COLO668 (cell line): ENCODE results near the gene MAP4K4.

ENCODE experiments used
- DNase-seq: peaks from one replicate; lab custom pipeline; 2025; ENCODE audit not compliant: unreplicated experiment; lab: John Stamatoyannopoulos, UW

Gene MAP4K4

DNA sequence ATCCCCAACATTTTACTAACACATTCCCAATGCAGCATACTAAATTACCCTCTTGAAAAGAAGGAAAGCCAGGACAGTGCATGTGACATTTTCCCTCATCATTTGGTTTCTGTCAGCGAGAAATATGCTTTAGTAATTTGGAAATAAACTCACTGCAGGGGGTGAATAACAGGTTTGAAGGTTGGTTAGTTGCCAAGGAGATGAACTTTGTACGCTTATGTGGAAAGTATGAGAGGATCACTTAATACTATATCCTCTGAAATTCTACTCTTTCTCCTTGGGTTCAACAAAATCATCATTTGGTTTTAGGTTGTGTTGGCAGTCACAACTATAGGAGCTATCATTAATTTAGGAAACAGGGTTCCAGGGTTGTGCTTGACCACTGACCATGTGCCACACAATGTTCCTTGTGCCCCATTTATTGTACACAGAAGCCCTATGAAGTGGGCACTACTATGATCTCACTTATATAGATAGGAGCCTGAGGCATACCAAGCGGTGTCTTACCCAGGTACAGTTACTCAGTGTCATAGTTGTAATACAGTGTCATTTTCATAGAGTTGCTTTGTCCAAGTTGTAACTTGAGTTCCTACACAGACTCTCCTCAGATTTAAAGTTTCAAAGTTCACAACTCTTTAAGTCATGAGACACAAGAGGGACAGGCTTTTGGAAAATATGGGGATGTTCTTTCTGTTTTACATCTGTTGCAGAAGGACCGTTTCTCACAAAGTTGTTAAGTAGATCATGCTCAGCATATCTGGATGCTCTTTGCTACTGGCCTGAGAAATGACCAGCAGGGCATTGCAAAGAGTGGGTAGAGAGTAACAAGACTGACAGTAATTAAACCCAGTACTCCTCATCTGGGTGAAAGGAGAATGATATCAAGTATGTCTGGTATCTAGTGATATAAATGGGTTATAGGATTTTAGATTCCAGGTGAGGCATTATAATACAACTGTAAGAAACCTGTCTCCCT, 91.8 kb downstream of the MAP4K4 start:
- no peak for DNase-seq

DNA sequence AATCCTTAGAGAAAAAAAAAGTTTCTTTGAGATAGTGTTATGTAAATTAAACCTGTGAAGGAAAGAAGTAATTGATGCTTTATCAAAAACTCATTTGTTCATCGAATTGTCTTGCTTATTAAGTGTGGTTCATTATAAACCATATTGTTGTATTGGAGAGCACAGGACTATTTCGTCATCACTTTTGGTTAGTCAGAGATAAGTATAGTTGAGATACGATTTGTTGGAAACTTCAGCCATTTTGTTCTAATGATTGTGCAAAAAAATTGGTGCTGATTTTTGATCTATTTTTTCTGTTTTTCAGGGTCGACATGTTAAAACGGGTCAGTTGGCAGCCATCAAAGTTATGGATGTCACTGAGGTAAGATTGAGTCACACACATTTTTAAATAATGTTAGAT, 92.9 kb downstream of the MAP4K4 start:
- DNase-seq, result no peak

DNA sequence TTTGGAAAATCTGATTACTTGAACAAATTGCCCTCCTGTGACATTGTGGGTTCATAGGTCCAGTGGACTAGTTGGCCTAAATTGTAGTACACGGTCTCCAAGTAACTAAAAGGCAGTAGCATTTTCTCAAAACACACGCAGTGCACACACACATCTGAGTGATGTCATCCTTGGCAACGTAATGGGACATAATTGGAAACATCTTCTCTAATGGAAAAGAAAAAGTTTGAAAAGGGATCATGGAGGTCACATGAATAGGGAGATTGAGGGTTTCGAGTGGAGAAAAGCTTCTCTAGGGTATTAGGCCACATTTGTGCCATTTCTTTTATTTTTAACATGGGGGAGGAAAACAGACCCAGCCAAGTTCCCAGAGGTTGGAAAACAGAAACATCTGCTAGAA, 93.3 kb downstream of the MAP4K4 start:
- no peak for DNase-seq

DNA sequence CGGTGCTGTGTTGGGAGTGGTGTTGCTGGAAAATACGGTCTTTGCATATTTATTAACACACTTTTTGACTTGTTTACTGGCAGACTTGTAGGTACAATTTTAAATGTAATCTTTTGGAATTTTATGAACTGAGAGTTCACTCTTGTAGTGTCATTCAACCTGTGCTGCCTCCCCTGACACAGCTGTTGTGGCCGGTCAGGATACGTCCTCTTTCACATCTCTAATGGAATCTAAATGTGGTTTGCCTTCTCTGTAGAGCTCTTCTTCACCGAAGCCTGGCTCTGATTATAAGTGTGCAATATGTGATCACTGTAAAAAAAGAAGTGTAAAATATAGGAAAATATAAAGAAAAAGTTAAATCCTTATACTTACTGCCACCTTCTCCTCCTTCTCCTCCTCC, 94.7 kb downstream of the MAP4K4 start:
- no peak for DNase-seq

DNA sequence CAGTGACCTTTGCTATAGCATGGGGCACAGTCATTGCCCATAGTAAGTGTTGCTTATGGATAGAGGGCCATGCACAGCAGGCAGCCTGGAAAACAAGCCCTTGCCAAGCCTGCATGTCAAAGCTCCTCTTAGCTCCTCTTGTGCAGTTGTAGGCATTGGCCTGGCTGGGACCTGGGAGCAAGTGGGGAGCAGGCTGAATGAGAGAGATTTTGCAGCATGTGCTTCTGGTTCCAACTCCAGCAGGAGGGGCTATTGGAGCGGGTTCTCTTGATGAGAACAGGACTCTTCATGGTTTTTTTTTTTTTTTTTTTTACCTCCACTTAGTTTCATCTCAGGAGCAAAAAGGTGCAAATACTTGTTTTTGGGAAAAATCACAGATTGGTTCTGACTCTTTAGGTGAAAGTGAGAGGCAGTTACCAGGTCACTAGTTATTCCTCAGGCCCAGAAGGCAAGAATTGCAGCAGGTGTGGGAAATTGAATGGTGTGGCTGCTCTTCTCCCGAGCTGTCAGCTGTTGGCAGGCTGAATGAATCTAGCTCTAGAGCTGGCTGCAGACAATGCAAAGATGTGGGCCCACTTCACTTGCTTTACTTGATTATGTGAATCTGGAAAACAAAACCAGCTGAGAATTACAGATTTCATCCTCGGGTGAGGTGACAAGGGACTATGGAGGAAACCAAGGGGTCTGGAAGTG, 95.9 kb downstream of the MAP4K4 start:
- DNase-seq, result no peak

- DNase-seq, result no peak
These were observed 96.6 kb downstream of the MAP4K4 start for GRCh38 chr2:101794141-101794540.

- DNase-seq, result no peak
These were observed 97.5 kb downstream of the MAP4K4 start for GRCh38 chr2:101795033-101795432.

DNA sequence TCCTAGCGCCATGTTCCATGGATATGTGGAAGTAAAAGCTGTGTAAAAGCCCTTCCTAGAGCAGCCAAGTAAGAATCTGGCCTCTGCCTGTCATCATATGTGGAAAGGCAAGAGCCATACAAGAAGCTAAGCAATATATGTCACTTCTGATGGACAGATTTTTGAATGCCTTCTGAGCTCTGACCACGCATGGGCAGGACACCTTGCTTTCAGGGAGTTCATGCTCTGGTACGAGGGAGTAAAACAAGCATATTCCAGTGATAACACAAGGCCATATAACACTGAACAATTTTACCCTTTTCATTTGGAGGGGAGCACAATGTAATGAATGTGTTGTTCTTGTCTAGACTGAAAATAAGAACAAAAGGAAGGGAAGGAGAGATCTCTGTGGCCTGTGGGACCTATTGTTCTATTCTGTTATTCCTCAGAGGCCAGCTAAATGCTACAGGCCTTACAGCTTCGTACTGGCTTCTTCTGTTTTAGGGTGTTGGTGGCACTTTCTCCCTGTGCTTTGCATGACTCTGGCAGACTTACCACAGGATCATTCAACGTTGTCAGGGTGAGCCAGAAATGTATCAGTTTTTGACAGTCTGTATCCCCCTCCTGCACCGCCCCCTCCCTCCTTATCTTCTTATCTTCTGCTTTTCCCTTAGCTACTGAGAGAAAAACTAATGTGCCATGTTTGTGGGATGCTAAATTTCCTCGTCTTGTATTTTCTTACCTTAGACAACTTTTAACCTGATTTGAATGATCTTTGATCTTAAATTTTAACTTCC, 99.5 kb downstream of the MAP4K4 start:
- no peak for DNase-seq

DNA sequence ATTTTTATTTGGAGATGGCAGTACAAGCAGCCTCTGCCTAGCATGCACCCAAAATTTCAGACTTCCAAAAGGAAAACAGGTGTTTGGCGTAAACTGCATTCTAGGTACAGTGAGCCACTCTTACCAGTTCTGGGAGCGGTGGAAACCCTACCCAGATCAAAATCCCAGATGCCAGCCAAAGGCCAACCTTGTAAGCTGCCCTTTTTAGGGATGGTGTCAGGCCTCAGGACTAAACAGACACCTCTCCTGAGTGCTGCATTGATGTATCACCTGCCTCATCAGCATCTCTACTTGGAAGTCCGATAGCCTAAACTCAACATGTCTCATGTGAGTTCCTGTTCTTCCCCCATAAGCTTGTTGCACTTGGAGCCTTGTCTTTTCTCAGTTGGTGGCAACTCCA, 104.0 kb downstream of the MAP4K4 start:
- DNase-seq, result no peak

DNA sequence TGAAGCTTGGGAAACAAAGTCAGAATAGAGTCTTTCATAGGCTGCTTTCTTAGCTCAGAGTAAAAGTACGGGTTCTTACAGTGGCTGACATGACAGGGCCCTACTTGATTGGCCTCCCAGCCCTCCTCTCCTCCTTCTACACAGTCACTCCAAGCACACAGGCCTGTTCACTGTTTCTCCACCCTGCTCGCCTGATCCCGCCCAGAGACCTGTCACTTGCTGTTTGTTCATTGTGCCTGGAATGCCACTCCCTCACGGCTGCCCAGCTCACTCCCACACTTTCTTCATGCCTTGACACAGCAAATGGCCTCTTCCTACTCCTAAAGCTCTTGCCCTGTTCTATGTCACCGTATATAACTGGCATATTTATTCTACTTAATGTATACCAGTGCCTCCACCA, 104.8 kb downstream of the MAP4K4 start:
- no peak for DNase-seq

DNA sequence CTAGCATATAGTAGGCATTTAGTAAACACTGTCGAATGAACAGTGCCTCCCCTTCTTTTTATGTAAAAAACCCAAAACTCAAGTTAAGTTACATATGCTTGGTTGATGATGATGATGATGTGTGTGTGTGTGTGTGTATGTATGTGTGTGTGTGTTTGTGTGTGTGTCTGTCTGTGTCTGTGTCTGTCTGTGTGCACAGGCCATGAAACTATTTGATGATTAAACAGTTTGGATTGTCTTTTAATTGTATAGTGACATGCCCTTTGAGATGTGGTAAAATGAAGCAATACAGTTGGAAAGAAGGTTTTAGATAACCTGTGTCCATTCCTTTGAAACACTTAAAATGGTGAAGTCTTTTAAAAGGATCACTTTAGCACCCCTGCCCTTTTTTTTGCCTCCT, 105.6 kb downstream of the MAP4K4 start:
- no peak for DNase-seq

DNA sequence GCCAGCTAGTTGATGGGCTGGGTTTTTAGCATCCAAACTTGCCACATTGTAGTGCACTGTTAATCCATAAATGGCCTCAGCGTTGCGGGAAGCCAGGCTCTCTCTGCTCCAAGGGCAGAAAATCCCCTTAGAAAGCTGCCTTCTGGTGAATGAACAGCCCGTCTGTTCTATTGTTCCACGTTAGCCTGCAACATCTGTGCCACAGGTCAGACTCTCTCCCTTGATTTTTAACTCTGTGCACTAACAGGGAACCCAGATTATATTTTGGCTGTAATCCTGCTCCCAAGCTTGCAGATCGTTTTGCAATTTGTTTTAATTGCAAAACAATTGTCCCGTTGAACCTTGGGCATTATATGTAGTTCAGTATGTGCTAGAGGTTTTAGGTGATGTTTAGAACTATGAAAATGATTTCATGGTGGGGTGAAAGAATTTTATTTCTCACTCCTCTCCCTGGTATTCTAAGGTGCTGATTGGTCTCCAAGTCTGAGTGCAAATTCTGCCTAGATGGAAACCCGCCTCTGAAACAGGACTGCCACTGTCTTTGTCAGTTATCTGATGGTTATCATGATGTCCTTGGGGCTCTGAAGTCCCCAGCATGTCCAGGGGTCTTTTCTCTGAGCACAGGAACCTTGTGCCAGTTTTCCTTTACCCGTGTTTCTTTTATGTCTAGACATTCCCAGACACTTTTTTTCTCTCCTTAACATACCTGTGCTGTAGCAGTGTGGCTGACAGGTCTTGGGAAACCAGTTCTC, 106.6 kb downstream of the MAP4K4 start:
- no peak for DNase-seq

DNA sequence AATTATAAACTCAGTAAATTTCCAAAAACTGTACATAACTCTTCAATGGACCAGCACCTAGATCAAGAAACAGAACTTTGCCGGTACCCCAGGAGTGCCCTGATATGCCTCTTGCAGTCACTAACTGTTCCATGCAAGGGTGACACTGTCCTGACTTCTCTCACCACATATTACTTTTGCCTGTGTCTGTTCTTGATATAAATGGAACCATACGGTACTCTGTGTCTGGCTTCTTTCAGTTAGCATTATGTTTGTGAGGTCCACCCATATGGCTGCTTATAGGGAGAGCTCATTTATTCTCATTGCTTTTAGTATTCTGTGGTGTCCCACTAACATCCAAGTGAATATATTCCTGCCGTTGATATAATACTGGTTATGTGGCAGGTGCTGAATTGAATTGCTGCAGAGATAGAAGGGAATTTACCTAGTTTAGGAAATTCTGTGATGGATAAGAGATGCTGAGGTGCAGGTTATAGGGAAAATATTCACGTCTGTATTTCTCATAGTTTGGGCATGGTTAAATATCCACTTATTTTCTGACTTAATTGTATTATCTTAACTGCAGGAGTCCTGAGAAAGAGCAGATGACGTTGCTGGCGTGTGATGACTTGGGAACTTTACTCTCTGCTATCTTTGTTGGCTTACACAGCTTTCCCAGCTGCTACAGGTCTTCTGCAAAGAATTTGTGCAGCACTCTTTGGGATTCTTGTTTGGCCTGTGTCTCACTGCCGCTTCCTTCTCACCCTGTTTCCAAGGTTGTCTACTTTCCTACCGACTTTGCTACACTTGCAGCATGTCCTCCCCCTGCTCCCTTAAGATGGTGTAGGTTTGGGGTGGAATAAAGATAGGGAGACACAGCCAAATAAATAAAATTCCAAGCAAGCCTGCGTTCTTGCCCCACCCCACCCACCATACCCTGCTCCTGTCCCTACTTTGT, 107.9 kb downstream of the MAP4K4 start:
- no peak for DNase-seq

- DNase-seq, result no peak
These were observed 108.6 kb downstream of the MAP4K4 start for GRCh38 chr2:101806123-101806522.

- no peak for DNase-seq
These were observed 109.2 kb downstream of the MAP4K4 start for GRCh38 chr2:101806701-101807100.

DNA sequence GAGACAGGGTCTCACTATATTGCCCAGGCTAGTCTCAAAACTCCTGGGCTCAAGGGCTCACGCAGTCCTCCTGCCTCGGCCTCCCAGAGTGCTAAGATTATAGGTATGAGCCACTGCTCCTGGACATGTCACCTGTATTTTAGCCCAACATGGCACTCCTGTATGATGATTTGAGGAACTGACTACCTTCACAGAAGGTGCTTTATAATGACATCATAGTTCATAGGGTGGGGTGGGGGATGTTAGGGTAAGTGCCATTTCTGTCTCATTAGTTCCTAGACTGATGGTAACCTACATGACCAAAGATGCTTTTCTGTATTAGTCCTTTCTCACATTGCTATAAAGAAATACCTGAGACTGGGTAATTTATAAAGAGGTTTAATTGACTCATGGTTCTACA, 109.7 kb downstream of the MAP4K4 start:
- DNase-seq, result no peak

DNA sequence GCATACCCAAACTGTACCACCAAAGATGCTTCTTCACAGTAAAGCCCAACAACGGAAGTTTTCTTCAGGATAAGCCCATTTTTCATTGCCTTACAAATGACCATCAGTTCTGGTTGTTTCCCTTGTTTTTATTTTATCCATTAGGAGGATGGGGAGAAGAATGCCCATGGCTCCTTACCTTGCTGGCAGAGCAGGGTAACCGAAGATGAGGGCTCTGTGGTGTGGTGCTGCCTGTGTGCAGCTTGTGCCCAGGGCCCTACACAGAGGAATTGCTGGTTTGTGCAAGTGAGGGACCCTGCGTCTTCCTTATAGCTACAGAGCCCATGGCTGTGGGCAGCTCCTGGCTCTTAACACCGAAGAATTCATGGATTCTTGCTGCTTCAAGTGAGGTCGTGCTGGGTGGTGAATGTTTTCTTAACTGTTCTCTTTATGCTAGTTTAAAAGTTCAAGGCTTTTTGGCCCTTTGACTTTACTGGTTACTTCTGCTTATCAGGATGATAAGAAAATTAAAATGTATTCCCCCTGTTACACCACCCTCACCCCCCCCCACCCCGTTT, 110.6 kb downstream of the MAP4K4 start:
- no peak for DNase-seq

DNA sequence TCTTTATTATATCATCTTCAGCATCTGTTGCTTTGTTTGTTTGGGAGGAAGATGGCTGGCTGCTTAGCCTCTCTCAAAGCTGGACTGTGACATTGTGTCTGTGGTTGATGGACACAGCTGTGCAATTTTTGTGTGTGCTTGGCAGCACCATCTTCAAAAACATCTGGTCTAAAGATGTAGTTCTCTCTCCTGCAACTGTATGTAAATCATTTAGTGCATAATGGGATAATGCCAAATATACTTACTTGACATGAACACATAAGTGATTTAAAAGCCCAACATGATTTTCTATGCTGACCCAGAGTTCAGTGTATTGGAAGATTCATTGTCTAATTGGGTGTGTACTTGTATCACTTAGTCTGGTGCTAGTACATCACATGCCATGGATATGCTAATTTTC, 112.2 kb downstream of the MAP4K4 start:
- DNase-seq, result no peak

DNA sequence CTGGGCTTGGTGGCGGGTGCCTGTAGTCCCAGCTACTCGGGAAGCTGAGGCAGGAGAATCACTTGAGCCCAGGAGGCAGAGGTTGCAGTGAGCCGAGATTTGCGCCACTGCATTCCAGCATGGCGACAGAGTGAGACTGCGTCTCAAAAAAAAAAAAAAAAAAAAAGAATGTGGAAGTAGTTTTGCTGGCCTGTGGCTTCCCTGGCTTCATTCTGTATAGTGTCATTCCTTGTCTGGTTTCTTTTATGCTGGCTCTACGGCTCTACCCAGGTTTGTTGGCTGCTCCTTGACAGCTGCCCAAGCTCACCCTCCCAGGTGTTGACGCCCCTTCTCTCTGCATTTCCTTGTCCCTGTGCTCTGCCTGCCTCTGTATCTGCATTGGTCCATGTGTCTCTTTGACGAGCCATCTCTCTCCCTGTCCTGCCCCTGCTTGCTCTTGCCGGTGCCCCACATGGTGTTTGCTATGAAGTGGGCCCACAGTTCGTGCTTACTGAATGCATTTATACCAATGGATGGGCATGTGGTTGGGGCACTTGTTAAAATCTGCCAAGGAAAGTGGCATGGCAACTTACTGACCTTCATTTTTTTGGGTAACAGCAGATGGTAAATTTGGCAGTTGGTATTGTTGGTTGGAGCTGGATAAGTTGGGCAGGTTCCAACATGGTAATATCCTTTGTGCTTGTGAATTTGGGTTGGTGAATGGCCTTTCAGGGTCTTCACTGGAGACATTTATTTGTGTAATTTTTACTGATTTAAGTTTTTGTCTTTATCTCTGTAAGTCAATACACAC, 113.9 kb downstream of the MAP4K4 start:
- no peak for DNase-seq
